Purkinje cell (primary cell): ENCODE data around the gene TRAM1L1. TPM values are rescaled to one million over a fixed set of nuclear protein-coding genes. Genes with fewer than 3 reads are reported as not detected.

ENCODE experiments used
- polyA plus RNA-seq: library from polyadenylated mRNA; unstranded; fragments of >200 nt; fragmentation: Nextera tagmentation; gene quantifications from 2 replicates; pipeline ENCODE4 v1.2.1, GENCODE V29; 2014

TRAM1L1 gene
- polyA plus RNA-seq = 7.5 and 12.1 TPM in 2 replicates

GRCh38 chr4:117084866-117085701 lies at the start of gene TRAM1L1:
Gene TRAM1L1 (minus strand): TSS chr4:117085576. CDS start chr4:117085393, 183 bp downstream.

